Fibroblast of lung (primary cell): ENCODE measurements around the gene PRKCH. TPM values are rescaled to one million over a fixed set of nuclear protein-coding genes. Genes with fewer than 3 reads are reported as not detected.

Source experiments
- DNase-seq, 2 donors: peaks; one replicate each; pipeline versions ENCODE4 v3.0.0 to v3.0.0-alpha.2; 2010; ENCODE audit warnings: low read depth in 2 of 2
- H2AFZ ChIP-seq: 2 replicates; pipeline ENCODE4 v1.5.1; 2012; ENCODE audit warnings: low read length, control low read depth, inconsistent platforms
- H3K27ac ChIP-seq: 2 replicates; pipeline ENCODE4 v1.5.1; 2011; ENCODE audit warnings: low read length, control low read depth; ENCODE audit not compliant: insufficient read depth
- H3K27me3 ChIP-seq: 2 replicates; pipeline ENCODE4 v1.5.1; 2011; ENCODE audit warnings: mild to moderate bottlenecking, low read length; ENCODE audit not compliant: control insufficient read depth, insufficient read depth
- H3K36me3 ChIP-seq: 2 replicates; pipeline ENCODE4 v1.5.1; 2011; ENCODE audit warnings: low read length; ENCODE audit not compliant: control insufficient read depth, insufficient read depth
- H3K4me1 ChIP-seq: 2 replicates; pipeline ENCODE4 v1.5.1; 2011; ENCODE audit warnings: low read length; ENCODE audit not compliant: control insufficient read depth, insufficient read depth; ENCODE audit errors: extremely low read depth
- H3K4me2 ChIP-seq: 2 replicates; pipeline ENCODE4 v1.5.1; 2011; ENCODE audit warnings: low read length, control low read depth; ENCODE audit not compliant: insufficient read depth; ENCODE audit errors: extremely low read depth
- H3K4me3 ChIP-seq, 4 experiments: fragments of 200-600 bp in 1 of 4; sonication (generic) in 1 of 4; replicated peaks in 1 of 4; 2 replicates each; pipeline ENCODE4 v1.5.1; 2011 to 2016; ENCODE audit warnings: low read length in 4 of 4, low read depth in 3 of 4, mild to moderate bottlenecking in 3 of 4, control low read depth in 2 of 4, inconsistent platforms in 1 of 4, mixed read lengths in 1 of 4; ENCODE audit not compliant: insufficient read depth in 1 of 4; ENCODE audit errors: control extremely low read depth in 1 of 4
- H3K79me2 ChIP-seq: 2 replicates; pipeline ENCODE4 v1.5.1; 2012; ENCODE audit warnings: mild to moderate bottlenecking, low read length, inconsistent platforms; ENCODE audit not compliant: control insufficient read depth, insufficient read depth
- H3K9ac ChIP-seq: 2 replicates; pipeline ENCODE4 v1.5.1; 2011; ENCODE audit warnings: mild to moderate bottlenecking, low read length, control low read depth; ENCODE audit not compliant: insufficient read depth
- H3K9me3 ChIP-seq: 2 replicates; pipeline ENCODE4 v1.5.1; 2012; ENCODE audit warnings: low read depth, low read length; ENCODE audit not compliant: control insufficient read depth, insufficient read depth
- H4K20me1 ChIP-seq: 2 replicates; pipeline ENCODE4 v1.5.1; 2011; ENCODE audit warnings: low read length; ENCODE audit not compliant: control insufficient read depth, insufficient read depth; ENCODE audit errors: extremely low read depth
- CTCF ChIP-seq, 2 donors: IDR thresholded peaks in 1 of 2; conservative IDR thresholded peaks in 1 of 2; 1 replicate in 1 of 2; 2 replicates in 1 of 2; pipeline ENCODE4 v1.5.1; 2011 to 2012; ENCODE audit warnings: low read length in 2 of 2, control low read depth in 1 of 2, inconsistent platforms in 1 of 2, low read depth in 1 of 2, mild to moderate bottlenecking in 1 of 2
- EZH2 ChIP-seq: IDR thresholded peaks from 2 replicates; pipeline ENCODE4 v1.5.1; 2012; ENCODE audit warnings: low read length, control low read depth, mild to moderate bottlenecking; ENCODE audit errors: missing control alignments
- polyA plus RNA-seq, 2 donors: library from polyadenylated mRNA; depleted of rRNA in 1 of 2; stranded (reverse) in 1 of 2; unstranded in 1 of 2; fragments of >200 nt; gene quantifications; 2 replicates each; pipeline ENCODE4 v1.2.1, GENCODE V29; 2011 to 2012; ENCODE audit warnings: missing spikeins in 1 of 2
- total RNA-seq: library from RNA; depleted of rRNA; stranded (reverse); fragments of >200 nt; gene quantifications from 2 replicates; pipeline ENCODE4 v1.2.1, GENCODE V29; 2014

PRKCH gene
- total and polyA plus RNA-seq, 2 donors (not counting 1 experiment from before 2014, with no cell fraction given) = 2.9 to 5.4 TPM

DNA sequence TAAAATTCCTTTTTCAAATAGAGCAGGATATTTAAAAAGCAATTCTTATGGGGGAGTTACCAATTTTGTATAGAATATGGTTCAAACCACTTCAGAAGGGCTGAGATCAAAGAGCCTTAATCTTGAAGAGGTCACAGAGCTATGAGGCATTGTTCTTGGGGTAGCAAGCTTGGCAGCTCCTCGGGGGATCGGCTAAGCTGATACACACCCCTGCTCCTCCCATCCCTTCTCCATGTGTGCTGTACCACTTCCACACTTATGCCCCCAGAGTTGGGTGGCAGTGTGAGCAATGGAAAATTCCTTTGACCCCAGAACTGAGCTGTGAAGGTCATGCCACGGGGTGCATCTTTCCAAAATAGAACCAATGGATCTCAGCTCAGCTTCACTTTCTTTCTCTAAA is 25.2 kb upstream of the PRKCH start:
- Histone ChIP-seq H3K36me3 (no peaks in the 10 kb centered on the region), H3K9me3 (no peaks in the 10 kb centered on the region), H3K79me2 (no peaks in the 10 kb centered on the region), H3K4me3 (no peak overlapping the region), H2AFZ (no peak overlapping the region), H3K4me2 (no peak overlapping the region), H3K9ac (no peak overlapping the region), H3K27me3 (no peaks in the 10 kb centered on the region), H4K20me1 (no peaks in the 10 kb centered on the region), H3K4me1 (no peaks in the 10 kb centered on the region), H3K27ac (no peak overlapping the region)
- TF ChIP-seq EZH2 (no peak), CTCF (conservative IDR thresholded peaks at IDR 0.05 in 1 of 2, IDR thresholded peaks at IDR 0.05 in 1 of 2; ENCODE audit: low read depth in 1 of 2, low read length in 2 of 2) (no peak)
- DNase-seq = no peak

DNA sequence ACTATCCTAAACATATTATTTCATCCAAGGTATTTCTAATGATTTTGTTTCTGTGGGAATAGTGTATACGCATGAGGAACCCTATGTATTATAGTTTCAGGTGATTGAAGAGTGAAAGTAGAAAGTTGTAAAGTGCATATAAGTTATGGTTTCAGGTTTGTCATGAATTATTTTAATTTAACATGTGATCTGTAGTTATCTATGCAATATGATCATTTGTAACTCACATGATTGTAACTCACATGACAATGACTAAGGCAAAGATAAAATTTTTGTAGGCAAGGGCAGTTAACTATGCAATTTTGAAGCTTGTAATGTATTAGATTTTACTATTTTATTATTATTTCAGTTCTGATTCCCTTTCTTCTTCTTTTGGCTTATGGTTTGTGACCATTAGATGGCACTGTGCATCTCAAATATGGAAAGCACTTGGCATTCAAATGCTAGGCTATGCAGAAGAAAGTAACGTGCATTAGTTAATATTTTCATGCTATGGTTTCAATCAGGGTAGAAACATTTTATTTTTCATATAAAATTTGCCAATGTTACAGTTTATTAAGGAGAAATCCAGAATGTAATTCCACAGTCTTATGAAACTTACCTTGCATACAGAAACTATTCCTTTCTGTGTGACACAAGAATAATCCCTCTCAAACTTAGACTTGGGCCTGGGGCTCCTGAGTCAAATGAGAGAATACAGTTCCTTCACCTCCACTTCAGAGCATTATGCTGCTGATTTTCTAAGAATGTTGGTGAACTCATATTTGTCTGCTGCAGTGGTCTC is 24.5 kb upstream of the PRKCH start:
- Histone ChIP-seq H3K9ac (no peak overlapping the region), H2AFZ (no peak overlapping the region), H3K27ac (no peak overlapping the region), H3K4me1 (no peaks in the 10 kb centered on the region), H3K36me3 (no peaks in the 10 kb centered on the region), H3K79me2 (no peaks in the 10 kb centered on the region), H3K4me2 (no peak overlapping the region), H3K9me3 (no peaks in the 10 kb centered on the region), H4K20me1 (no peaks in the 10 kb centered on the region), H3K4me3 (no peak overlapping the region), H3K27me3 (no peaks in the 10 kb centered on the region)
- DNase-seq = peak; percentile 21 to 68
- no peak for TF ChIP-seq EZH2
- TF ChIP-seq CTCF (conservative IDR thresholded peaks at IDR 0.05 in 1 of 2, IDR thresholded peaks at IDR 0.05 in 1 of 2; ENCODE audit: low read depth in 1 of 2, low read length in 2 of 2) = peak; percentile 71 to 72

DNA sequence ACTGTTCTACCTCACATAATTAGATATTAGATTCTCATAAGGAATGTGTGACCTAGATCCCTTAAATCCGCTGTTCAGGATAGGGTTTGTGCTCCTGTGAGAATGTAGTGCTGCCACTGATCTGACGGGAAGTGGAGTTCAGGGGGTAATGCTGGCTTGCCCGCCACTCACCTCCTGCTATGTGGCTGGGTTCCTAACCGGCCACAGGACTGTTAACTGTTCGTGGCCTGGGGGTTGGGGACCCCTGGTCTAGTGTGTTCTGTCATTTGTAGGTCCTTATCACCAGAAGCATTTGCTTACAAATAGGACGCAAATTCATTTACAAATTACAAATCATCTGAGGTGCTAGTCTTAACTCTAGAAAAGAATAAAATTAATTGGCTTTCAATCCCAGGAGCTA is 23.8 kb upstream of the PRKCH start:
- Histone ChIP-seq H3K4me3 (no peak overlapping the region), H3K27me3 (no peaks in the 10 kb centered on the region), H2AFZ (no peak overlapping the region), H3K4me1 (no peaks in the 10 kb centered on the region), H4K20me1 (no peaks in the 10 kb centered on the region), H3K36me3 (no peaks in the 10 kb centered on the region), H3K79me2 (no peaks in the 10 kb centered on the region), H3K9ac (no peak overlapping the region), H3K9me3 (no peaks in the 10 kb centered on the region), H3K4me2 (no peak overlapping the region), H3K27ac (no peak overlapping the region)
- no peak for DNase-seq
- TF ChIP-seq EZH2 = no peak
